Heart right ventricle (tissue), 16 donors: ENCODE results near the gene INPP5D. TPM values are rescaled to one million over a fixed set of nuclear protein-coding genes. Genes with fewer than 3 reads are reported as not detected.

Experiments
- ATAC-seq, 8 donors: fragments of 200-7000 bp; cut with Tn5 transposase; one replicate each; pipeline ENCODE4 v1.9.1; 2020; ENCODE audit warnings: mild to moderate bottlenecking in 8 of 8, moderate library complexity in 8 of 8, moderate number of reproducible peaks in 1 of 8
- DNase-seq, 2 donors: peaks; one replicate each; pipeline ENCODE4 v3.0.0-alpha.2; 2020
- H3K27ac ChIP-seq, 10 donors: fragments of 200-600 bp; sonication (generic) in 2 of 10; one replicate each; pipeline versions ENCODE4 v1.5.0 to v1.8.0; 2020 to 2022; ENCODE audit warnings: mild to moderate bottlenecking in 3 of 10
- H3K27me3 ChIP-seq, 7 donors: fragments of 200-600 bp; one replicate each; pipeline ENCODE4 v1.8.0; 2021 to 2022; ENCODE audit warnings: mild to moderate bottlenecking in 2 of 7
- H3K36me3 ChIP-seq, 9 donors: fragments of 200-600 bp; sonication (generic) in 1 of 9; one replicate each; pipeline versions ENCODE4 v1.5.0 to v1.8.0; 2020 to 2022; ENCODE audit warnings: mild to moderate bottlenecking in 2 of 9
- H3K4me1 ChIP-seq, 9 donors: fragments of 200-600 bp; sonication (generic) in 1 of 9; one replicate each; pipeline versions ENCODE4 v1.5.0 to v1.8.0; 2020 to 2022; ENCODE audit warnings: mild to moderate bottlenecking in 4 of 9
- H3K4me3 ChIP-seq, 10 donors: fragments of 200-600 bp; sonication (generic) in 2 of 10; one replicate each; pipeline versions ENCODE4 v1.5.0 to v1.8.0; 2020 to 2022; ENCODE audit warnings: mild to moderate bottlenecking in 7 of 10, moderate library complexity in 2 of 10
- H3K9me3 ChIP-seq, 11 donors: fragments of 200-600 bp in 10 of 11; sonication (generic) in 2 of 11; one replicate each; pipeline versions ENCODE4 v1.5.0 to v1.8.0; 2013 to 2022; ENCODE audit warnings: mild to moderate bottlenecking in 2 of 11, control low read depth in 1 of 11, moderate library complexity in 1 of 11
- WGBS, 2 donors: extraction: QIAGEN DNeasy Blood & Tissue Kit; methylation state at CpG; one replicate each; pipeline ENCODE4 v1.1.7; 2013; ENCODE audit warnings: inconsistent platforms in 1 of 2; 5-methylcytosine and 5-hydroxymethylcytosine counted together
- intact Hi-C, 10 donors: fragments of 100-400 bp; cut with DNase I; formaldehyde crosslinking; loops; one replicate each; pipeline versions ENCODE4 v1.11.1 to v1.14.2; 2022
- polyA plus RNA-seq, 2 donors: library from polyadenylated mRNA; stranded (reverse); fragments of 200-250 nt; gene quantifications; one replicate each; pipeline ENCODE4 v1.2.3, GENCODE V29; 2013
- total RNA-seq, 10 donors: library from RNA; stranded (reverse); fragmentation: NEBNext Ultra II Directional in 3 of 10; extraction: Animal tissue kit (Norgen Biotek cat#: 25700) in 3 of 10; gene quantifications; one replicate each; pipeline versions ENCODE4 v1.2.1 to v1.2.4, GENCODE V29; 2021 to 2023
- TF ChIP-seq, protein P1 (sequence below), 9 donors: fragments of 200-600 bp; sonication (generic) in 2 of 9; IDR thresholded peaks; one replicate each; pipeline versions ENCODE4 v1.5.0 to v1.8.0; 2021 to 2022; ENCODE audit warnings: antibody characterized with exemption in 9 of 9, mild to moderate bottlenecking in 5 of 9, moderate library complexity in 1 of 9
- donor health status: Arrhythmogenic right ventricular cardiomyopathy.
- donor health status: ischemic (EF 13 %, LVEDD 7.1; RV severe dilation, severe dysfunction).
- donor health status: healthy with polysubstance abuse.
- donor health status: DM: no; HTN: yes; CAD: no.
- donor health status: DM: no; HTN: no; CAD: no.
- donor health status: ischemic (EF 25% LVEDD 6.9; RV normal size, moderate dysfunction).
- donor health status: ischemic (EF 25% LVEDD 5.7; RV mildly dilated, moderate dysfunction).
- donor health status: healthy.
- donor health status: DM: yes; HTN: yes; CAD: no.
- donor health status: Ischemic cardiomyopathy.
- donor health status: ischemic (EF 35%, LVEDD 5.7; RV mildly dilated, moderate dysfunction).
- donor health status: nonischemic (EF 11% LVEDD 7.7; RV severe dilation, severe dysfunction).
- donor health status: DM: yes; HTN: yes; CAD: no.
- donor health status: PGD.
- donor health status: ischemic (EF 29% LVEDD 5.4; RV normal size, mild dysfunction).
- donor health status: nonischemic (EF 23%, LVEDD 6.1; RV moderate dilation, normal function).

INPP5D gene
- total and polyA plus RNA-seq, 12 donors = 2.9 to 17.2 (median 5.7) TPM

DNA sequence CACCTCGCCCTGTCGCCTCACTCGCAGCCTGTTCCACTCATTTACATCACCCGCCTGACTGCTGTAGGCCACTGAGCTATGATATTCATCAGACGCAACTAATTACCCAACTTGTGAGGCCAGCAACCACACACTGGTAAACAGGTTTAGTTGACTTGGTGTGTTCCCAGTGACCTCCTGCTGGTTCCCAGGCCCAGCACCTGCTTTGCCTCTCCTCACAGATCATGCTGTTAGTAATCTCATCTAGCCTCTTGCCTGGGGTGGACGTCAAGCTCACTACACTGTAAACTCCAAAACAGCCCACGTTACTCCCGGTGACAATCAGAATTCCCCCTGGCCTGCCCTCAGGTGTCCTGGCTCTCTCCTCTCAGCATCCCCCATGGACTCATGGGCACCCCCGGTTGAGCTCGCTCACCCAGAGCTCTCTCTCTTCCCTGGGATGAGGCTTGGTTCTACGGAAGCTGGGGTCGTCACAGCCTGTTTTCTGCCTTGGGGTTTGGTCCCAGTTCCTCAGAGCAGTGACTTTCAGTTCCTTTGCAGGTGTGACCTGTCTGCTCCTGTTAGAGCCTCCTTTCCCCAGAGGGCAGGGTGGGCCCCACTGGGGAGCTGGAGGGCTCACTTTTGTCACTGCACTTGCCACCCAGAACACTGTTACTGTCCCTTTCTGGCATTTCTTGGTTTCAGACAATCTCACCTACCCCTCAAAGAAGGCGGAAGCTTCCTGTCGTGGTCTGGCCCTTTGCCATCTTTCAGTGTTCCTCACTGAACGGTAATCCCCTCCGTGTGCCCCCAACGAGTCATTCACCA, 40.3 kb downstream of the INPP5D start:
- Histone ChIP-seq H3K36me3 (peaks cover 0 to 8% (median 0%) of the 10 kb centered on the region in 9 donors), H3K4me1 (peaks cover 0 to 23% (median 0%) of the 10 kb centered on the region in 9 donors), H3K4me3 (no peak overlapping the region), H3K27me3 (no peaks in the 10 kb centered on the region), H3K9me3 (no peaks in the 10 kb centered on the region), H3K27ac (peak overlapping the region in 1 of 10 donors; percentile 59)
- WGBS, 2 donors = 77 to 78% methylated on average over 17 of the region's 17 CpGs
- no peak for DNase-seq
- TF ChIP-seq, protein P1, sequence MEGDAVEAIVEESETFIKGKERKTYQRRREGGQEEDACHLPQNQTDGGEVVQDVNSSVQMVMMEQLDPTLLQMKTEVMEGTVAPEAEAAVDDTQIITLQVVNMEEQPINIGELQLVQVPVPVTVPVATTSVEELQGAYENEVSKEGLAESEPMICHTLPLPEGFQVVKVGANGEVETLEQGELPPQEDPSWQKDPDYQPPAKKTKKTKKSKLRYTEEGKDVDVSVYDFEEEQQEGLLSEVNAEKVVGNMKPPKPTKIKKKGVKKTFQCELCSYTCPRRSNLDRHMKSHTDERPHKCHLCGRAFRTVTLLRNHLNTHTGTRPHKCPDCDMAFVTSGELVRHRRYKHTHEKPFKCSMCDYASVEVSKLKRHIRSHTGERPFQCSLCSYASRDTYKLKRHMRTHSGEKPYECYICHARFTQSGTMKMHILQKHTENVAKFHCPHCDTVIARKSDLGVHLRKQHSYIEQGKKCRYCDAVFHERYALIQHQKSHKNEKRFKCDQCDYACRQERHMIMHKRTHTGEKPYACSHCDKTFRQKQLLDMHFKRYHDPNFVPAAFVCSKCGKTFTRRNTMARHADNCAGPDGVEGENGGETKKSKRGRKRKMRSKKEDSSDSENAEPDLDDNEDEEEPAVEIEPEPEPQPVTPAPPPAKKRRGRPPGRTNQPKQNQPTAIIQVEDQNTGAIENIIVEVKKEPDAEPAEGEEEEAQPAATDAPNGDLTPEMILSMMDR (IDR thresholded peaks at IDR 0.05) = no peak
- intact Hi-C loops = no loop called here
- no peak for ATAC-seq

DNA sequence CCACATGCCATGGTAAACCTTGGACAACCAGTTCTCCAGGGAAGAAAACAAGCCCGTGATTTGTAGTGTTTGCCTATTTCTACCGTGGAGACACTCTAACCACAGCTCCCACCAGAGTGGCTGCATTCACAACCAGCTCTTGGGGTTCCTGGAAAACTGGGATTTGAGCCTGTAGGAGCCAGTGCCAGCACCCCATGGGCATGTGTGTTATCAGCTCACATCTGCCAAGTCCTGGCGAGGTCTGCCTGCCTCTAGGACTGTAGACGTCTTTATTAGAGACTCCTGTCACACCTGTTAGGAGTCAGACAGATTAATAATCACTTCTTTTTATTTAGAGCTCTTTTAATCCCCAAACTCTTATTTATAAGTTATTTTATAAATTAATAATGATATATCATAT, 41.0 kb downstream of the INPP5D start:
- Histone ChIP-seq H3K27ac (peak overlapping the region in 1 of 10 donors; percentile 59), H3K4me1 (peaks cover 0 to 23% (median 0%) of the 10 kb centered on the region in 9 donors), H3K27me3 (no peaks in the 10 kb centered on the region), H3K36me3 (peaks cover 0 to 1% (median 0%) of the 10 kb centered on the region in 9 donors), H3K4me3 (no peak overlapping the region), H3K9me3 (peaks cover 0 to 7% (median 0%) of the 10 kb centered on the region in 11 donors)
- no peak for DNase-seq
- intact Hi-C loops = no loop called here
- TF ChIP-seq, protein P1 (IDR thresholded peaks at IDR 0.05) = no peak
- WGBS, 2 donors = 73 to 76% methylated on average over 4 of the region's 4 CpGs
- ATAC-seq = no peak

DNA sequence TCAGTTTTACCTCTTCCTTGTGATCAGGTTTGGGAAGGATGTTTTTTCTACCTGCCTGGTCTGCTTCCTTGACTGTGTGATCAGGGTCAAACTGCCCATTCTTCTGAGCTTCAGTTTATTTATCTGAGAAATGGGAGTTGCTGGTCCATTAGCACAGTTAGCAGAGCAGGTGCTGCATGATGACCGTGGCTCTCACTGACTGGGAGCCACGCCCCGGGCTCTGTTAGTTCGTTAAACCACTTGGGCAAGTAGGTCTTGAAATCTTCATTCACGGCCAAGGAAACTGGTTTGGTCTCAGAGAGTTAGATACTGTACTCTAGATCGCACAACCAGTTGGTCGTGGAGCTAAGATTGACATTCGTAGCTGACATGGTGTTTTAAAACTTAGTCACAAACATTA, 41.7 kb downstream of the INPP5D start:
- 86 to 91% methylated on average over 8 of the region's 8 CpGs for WGBS, 2 donors
- Histone ChIP-seq H3K4me1 (peaks cover 0 to 28% (median 0%) of the 10 kb centered on the region in 9 donors), H3K27me3 (no peaks in the 10 kb centered on the region), H3K9me3 (peaks cover 0 to 9% (median 0%) of the 10 kb centered on the region in 11 donors), H3K36me3 (no peaks in the 10 kb centered on the region), H3K27ac (no peak overlapping the region), H3K4me3 (no peak overlapping the region)
- intact Hi-C loops = no loop called here
- ATAC-seq = no peak
- no peak for DNase-seq
- TF ChIP-seq, protein P1 (IDR thresholded peaks at IDR 0.05) = no peak

DNA sequence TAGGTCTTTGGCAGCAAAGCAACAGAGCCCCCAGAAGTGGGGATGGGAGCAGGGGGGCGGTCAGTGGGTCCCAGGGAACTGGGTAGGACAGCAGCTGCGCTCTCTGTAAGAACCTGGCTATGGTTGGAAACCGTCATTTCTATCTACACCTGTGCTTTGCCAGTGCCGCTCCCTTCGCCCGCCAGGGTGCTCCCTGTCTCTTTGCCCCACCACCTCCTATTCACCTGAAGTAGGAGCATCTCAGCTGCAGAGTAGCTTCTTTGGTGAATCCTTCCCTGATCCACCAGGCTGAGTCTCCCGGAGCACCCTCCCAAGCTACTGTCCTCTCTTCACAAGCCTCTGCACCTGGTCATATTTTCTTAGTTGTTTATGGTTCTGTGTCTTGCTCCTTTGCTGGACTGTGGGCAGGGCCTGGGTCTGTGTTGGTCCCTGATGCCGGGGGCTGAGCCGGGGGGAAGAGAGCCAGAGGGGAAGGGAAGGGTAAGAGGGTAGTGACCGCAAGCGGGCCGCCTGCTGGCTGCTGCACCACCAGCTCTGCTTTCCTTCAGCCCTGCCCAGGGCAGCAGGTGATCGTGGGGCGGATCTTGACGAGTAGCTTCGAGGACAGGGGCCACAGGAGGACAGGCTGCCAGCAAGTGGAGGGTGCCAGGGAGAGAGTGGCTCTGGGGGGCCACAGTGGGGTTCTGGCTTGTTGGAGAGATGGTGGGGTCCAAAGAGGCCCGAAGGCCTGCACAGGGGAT, 45.2 kb downstream of the INPP5D start:
- DNase-seq = no peak
- H3K27me3 ChIP-seq = peaks cover 0 to 12% (median 0%) of the 10 kb centered on the region in 7 donors
- ATAC-seq = no peak
- 90 to 91% methylated on average over 17 of the region's 17 CpGs for WGBS, 2 donors
- no peak overlapping the region for H3K27ac ChIP-seq
- H3K4me1 ChIP-seq = peaks cover 0 to 18% (median 0%) of the 10 kb centered on the region in 9 donors
- intact Hi-C loops = no loop called here
- TF ChIP-seq, protein P1 (IDR thresholded peaks at IDR 0.05) = no peak
- no peaks in the 10 kb centered on the region for H3K36me3 ChIP-seq
- peaks cover 0 to 9% (median 0%) of the 10 kb centered on the region in 11 donors for H3K9me3 ChIP-seq
- H3K4me3 ChIP-seq = no peak overlapping the region
